Motor neuron (in vitro differentiated cells): ENCODE results near the gene IL1RL2. TPM values are rescaled to one million over a fixed set of nuclear protein-coding genes. Genes with fewer than 3 reads are reported as not detected.

Experiments used
- ATAC-seq, 8 experiments: fragments of 200-7000 bp; cut with Tn5 transposase; replicated peaks in 6 of 8; 2 replicates each; pipeline ENCODE4 v1.8.0; 2021; ENCODE audit warnings: mild to moderate bottlenecking in 8 of 8, moderate library complexity in 8 of 8
- H3K27ac ChIP-seq, 2 donors: fragments of 250-450 bp; sonication (Bioruptor Pico); 2 replicates each; pipeline ENCODE4 v1.9.0; 2021; ENCODE audit warnings: antibody characterized with exemption in 2 of 2, mild to moderate bottlenecking in 2 of 2, moderate library complexity in 1 of 2
- H3K4me1 ChIP-seq, 2 donors: fragments of 250-450 bp; sonication (Bioruptor Pico); replicated peaks in 1 of 2; 2 replicates each; pipeline ENCODE4 v1.6.1; 2021; ENCODE audit warnings: antibody characterized with exemption in 2 of 2, mild to moderate bottlenecking in 2 of 2, moderate library complexity in 1 of 2
- H3K4me3 ChIP-seq, 5 donors: fragments of 250-450 bp; sonication (Bioruptor Pico); 2 replicates each; pipeline ENCODE4 v1.9.0; 2021; ENCODE audit warnings: antibody characterized with exemption in 5 of 5, mild to moderate bottlenecking in 5 of 5, moderate library complexity in 4 of 5
- WGBS, 10 experiments: fragments of 450-650 bp; shearing (Covaris generic); methylation state at CpG; one replicate each; pipeline ENCODE4 v1.0.0; 2022; 5-methylcytosine and 5-hydroxymethylcytosine counted together
- in situ Hi-C, 9 experiments: fragments of 400-800 bp; cut with MboI; loops; one replicate each; pipeline ENCODE4 v1.15.0; 2021; ENCODE audit warnings: low sequenced_read_pairs in 9 of 9, low pct_unique_long_range_greater_than_20kb in 2 of 9; ENCODE audit not compliant: unreplicated experiment in 9 of 9
- total RNA-seq, 8 experiments: library from RNA; unstranded; fragments of 300-600 nt; gene quantifications; 2 replicates each; pipeline versions ENCODE4 v1.2.3 to v1.2.4, GENCODE V29; 2022

The IL1RL2 gene
- total RNA-seq, 8 experiments from 2014 or later: 0.05 to 0.41 (median 0.14) TPM; not detected in 5

DNA sequence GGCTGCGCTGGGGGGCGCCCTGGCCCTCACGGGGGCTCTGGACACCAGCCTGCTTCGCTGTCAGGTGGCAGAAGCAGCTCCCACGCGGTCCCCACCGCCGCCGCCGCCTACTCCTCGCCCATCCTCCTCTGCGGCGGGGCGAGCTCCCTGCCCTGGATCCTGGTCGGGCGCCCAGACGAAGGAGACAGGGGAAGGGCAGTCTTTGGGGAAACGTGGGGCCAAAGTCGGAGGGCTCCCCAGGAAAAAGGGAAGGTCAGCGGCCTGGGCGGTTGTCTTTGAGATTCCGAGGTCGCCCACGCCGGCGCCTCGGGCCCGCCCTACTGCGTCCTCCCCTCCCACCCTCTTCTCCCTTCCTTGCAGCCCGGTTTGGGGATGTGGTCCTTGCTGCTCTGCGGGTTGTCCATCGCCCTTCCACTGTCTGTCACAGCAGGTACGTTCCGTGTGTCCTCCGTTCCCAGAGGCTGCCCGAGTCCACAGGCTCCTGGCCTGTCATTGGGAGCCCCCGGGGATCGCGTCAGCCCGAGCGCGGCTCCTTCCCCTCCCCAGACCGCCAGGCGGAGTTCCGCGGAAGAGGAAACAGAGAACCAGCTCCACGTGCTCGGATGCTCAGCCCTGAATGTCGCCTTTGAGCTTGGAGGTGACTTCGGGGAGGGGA lies 800 bp downstream of the IL1RL2 start:
- Histone ChIP-seq H3K4me3 (peak overlapping the region in 3 of 5 donors; percentile 5 to 12 (median 9)), H3K4me1 (peaks cover 0 to 3% of the 10 kb centered on the region in 2 donors), H3K27ac (no peak overlapping the region)
- in situ Hi-C loops: loop anchor here in 1 of 9 experiments (10.0 kb wide), 1 partner anchor 47 kb away; no protein-coding TSS in a partner anchor
- ATAC-seq: peak in 5 of 8 experiments; percentile 32 to 89 (median 84)
- WGBS, 10 experiments: 0 to 39% (median 31%) methylated on average over 2 to 21 of the region's 50 CpGs; no CpG with 5 or more reads in 5 of the 10 experiments

DNA sequence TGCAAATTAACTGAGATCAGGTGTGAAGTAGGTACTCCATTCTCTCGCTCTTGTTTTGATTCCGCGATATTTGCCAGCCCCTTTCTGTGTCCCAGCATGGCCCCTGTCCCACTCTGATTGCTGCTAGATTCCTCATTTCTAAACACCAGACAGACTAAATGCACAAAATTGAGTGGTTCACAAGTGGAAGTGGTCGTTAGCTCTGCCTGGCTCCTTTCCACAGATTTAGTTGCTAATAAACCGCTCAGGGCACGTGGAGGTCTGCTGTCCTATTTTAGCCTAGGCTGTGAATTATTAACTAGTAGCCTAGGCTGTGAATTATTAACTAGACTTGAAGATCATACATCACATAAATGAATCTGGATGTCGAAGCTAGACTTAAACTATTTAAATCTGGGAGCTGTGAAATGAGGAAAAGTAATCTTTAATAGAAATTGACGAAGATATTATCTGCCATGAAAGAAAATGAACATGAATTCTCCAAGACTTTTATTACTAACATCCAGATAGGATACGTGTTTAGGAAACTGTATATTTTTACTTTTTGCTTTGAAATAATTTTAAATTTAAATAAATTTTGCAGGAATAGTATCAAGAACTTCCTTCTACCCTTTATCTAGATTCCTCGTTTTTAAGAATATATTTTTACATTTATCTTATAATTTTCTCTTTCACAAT lies 3.7 kb downstream of the IL1RL2 start:
- no peak overlapping the region for H3K4me3 ChIP-seq
- H3K4me1 ChIP-seq: peaks cover 0 to 3% of the 10 kb centered on the region in 2 donors
- ATAC-seq: peak in 1 of 8 experiments; percentile 50
- in situ Hi-C loops: no loop called here
- no peak overlapping the region for H3K27ac ChIP-seq
- WGBS, 10 experiments: 55 to 89% (median 65%) methylated on average over 4 to 10 of the region's 10 CpGs

DNA sequence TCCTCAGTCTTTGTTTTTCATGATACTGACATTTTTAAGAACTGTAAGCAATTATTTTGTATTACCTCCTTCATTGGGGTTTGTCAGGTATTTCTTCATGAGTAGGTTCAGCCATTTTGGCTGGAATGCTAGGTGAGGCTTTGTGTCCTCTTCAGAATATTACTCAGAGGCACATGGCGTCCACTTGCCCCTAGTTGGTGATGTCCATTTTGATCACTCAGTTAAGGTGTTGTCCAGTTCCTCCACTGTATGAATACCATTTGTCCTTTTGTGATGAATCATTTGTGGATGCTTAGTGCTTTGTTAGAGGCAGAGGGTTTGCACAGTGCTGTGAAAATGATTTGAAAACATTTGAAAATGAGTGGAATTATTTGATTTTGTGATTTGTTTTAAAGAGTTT lies 4.7 kb downstream of the IL1RL2 start:
- in situ Hi-C loops: no loop called here
- ATAC-seq: peak in 1 of 8 experiments; percentile 5
- Histone ChIP-seq H3K4me3 (no peak overlapping the region), H3K27ac (no peak overlapping the region), H3K4me1 (peaks cover 0 to 3% of the 10 kb centered on the region in 2 donors)
- WGBS, 10 experiments: 80 to 100% (median 100%) methylated on average over 1 of the region's 1 CpG; no CpG with 5 or more reads in 3 of the 10 experiments

DNA sequence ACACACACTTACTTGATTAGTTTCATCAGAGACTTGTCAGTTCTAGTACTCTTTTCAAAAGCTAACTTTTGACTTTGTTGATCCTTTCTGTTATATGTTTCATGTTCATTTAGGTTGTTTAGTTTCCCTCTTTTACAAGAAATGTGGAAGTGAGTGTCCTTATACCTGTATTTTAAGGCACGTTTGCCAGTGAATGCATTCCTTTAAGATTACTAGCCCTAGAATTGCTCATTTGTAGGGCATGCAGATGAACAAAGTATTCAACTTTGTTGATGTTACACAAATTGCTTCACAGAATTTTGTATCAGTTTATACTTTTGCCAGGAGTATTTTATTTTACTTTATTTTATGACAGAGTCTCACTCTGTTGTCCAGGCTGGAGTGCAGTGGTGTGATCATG lies 6.3 kb downstream of the IL1RL2 start:
- no peak overlapping the region for H3K4me3 ChIP-seq
- in situ Hi-C loops: no loop called here
- no peaks in the 10 kb centered on the region for H3K4me1 ChIP-seq
- no peak for ATAC-seq
- WGBS, 10 experiments: 11 to 100% (median 83%) methylated on average over 1 of the region's 1 CpG; no CpG with 5 or more reads in 2 of the 10 experiments
- no peak overlapping the region for H3K27ac ChIP-seq

DNA sequence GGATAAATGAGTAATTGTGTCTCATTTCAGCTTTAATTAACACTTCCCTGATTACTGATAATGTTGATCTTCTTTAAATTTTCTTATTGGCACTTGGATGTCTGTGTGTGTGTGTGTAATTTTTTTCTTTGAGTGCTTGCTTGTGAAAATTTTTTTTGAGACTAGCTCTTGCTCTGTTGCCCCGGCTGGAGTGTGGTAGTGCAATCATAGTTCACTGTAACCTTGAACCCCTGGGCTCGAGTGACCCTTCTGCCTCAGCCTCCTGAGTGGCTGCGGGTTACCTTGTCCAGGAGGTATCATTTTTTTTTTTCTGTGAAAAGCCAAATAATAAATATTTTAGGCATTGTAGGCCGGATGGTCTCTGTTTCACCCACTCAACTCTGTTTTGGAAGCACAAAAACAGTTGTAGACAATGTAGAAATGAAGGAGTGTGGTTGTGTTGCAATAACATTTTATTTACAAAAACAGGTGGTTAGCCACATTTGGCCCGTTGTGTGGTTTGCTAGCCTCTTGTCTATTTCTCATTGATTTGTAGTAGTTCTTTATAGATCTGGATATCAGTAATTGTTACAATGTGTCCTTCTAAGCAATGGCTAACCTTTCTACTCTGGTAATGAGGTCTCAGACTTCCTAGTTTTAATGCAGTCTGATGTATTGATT lies 7.9 kb downstream of the IL1RL2 start:
- no peaks in the 10 kb centered on the region for H3K4me1 ChIP-seq
- in situ Hi-C loops: no loop called here
- ATAC-seq: no peak
- WGBS, 10 experiments: 36 to 84% (median 71%) methylated on average over 2 to 5 of the region's 5 CpGs
- H3K4me3 ChIP-seq: no peak overlapping the region
- H3K27ac ChIP-seq: no peak overlapping the region

DNA sequence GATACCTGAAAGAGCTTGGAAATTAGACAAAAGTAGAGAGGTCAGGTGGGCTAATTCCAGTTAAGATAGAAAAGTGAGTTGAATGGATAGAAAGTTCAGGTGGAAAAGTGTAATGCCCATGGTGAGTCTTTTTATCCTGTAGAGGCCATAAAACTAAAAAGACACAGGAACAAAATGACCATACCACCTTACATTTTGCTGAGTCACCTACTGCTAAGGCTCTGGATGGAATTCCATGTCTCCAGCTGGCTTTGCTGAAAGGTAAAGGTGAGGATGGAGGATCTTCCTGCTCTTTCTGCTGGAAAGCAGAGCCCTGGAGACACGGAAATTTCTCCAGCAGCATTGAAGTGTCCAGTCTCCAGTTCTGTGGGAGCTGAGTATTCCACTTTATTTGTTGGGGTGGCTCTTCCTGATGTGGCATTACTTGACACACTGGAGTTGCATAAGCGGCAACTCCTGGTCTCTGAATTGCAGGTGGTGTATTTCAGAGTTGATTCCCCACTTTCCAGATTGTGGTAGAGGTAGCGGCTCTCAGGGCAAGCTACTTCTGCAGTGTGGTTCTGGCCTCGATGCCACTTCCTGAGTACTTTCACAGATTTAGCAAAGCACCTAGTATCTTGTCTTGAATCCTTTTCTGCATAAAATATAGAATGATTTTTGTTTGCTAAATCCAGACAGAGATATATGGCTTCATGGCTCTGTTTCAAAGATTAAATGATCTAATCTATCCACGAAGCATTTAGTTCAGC lies 10.7 kb downstream of the IL1RL2 start:
- H3K4me3 ChIP-seq: no peak overlapping the region
- H3K27ac ChIP-seq: no peak overlapping the region
- ATAC-seq: no peak
- H3K4me1 ChIP-seq: no peaks in the 10 kb centered on the region
- WGBS, 10 experiments: 61 to 100% (median 84%) methylated on average over 1 to 5 of the region's 5 CpGs; no CpG with 5 or more reads in 2 of the 10 experiments
- in situ Hi-C loops: no loop called here

DNA sequence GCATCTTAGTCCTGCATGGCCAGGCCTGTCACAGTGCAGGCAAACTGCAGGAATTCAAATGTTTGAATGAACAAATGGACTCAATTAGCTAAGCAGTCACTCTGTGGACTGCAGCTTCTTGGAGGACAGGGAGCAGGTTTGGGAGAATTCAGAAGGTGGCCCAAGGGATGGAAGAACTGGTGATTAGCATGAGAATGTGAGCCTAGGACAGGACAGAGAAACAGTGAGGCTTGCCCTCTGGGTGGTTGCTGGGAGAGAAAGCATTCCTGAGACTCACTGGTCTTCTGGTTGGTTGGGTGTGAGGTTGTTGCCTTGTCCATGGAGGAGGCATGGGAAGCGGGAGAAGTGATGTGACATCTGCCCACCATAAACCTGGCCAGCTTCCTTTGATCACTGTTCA lies 13.7 kb downstream of the IL1RL2 start:
- in situ Hi-C loops: no loop called here
- H3K4me1 ChIP-seq: no peaks in the 10 kb centered on the region
- WGBS, 10 experiments: 80 to 100% (median 83%) methylated on average over 1 of the region's 1 CpG; no CpG with 5 or more reads in 7 of the 10 experiments
- no peak for ATAC-seq
- H3K27ac ChIP-seq: no peak overlapping the region
- H3K4me3 ChIP-seq: no peak overlapping the region

DNA sequence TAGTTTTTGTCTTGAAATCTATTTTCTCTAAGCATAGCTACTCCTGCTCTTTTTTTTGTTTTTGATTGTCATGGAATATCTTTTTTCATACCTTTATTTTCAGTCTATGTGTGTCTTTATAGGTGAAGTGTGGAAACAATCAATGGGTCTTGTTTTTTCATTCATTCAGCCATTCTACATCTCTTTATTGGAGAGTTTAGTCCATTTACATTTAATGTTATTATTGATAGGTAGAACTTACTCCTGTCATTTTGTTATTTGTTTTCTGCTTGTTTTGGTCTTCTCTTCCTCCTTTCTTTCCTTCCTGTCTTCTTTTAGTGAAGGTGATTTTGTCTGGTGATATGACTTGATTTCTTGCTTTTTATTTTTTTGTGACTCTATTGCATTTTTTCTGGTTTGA lies 17.8 kb downstream of the IL1RL2 start:
- Histone ChIP-seq H3K4me1 (no peaks in the 10 kb centered on the region), H3K27ac (no peak overlapping the region), H3K4me3 (no peak overlapping the region)
- in situ Hi-C loops: no loop called here
- ATAC-seq: no peak

DNA sequence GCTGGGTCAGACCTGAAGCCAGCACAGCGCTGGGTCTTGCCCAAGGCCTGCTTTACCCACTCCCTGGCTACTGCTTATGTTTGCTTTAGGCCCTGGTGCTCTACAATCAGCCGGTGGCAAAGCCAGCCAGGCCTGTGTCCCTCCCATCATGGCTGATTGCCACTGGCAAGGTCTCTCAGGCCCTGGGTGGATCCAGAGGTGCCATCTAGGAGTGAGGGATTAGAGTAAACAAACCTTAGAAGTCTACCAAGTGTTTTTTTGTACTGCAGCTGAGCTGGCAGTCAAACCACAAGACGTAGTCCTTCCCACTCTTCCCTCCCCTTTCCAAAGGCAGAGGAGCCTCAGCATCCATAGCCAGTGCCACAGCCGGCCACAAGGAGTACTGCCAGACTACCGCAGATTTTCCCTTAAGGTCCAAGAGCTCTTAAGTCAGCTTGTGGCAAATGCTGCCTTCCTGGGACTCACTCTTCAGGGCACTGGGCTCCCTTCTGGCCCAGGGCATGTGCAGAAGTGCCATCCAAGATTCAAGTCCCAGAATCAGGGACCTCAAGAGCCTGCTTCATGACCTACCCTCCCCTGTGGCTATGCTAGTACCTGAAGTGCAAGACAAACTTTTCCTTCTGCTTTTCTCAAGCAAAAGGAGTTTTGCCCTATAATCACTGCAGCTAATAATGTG lies 20.0 kb downstream of the IL1RL2 start:
- Histone ChIP-seq H3K4me1 (no peaks in the 10 kb centered on the region), H3K4me3 (no peak overlapping the region), H3K27ac (no peak overlapping the region)
- in situ Hi-C loops: no loop called here
- ATAC-seq: peak in 1 of 8 experiments; percentile 22
- 40 to 100% (median 74%) methylated on average over 1 to 3 of the region's 5 CpGs; no CpG with 5 or more reads in 5 of the 10 experiments for WGBS, 10 experiments

DNA sequence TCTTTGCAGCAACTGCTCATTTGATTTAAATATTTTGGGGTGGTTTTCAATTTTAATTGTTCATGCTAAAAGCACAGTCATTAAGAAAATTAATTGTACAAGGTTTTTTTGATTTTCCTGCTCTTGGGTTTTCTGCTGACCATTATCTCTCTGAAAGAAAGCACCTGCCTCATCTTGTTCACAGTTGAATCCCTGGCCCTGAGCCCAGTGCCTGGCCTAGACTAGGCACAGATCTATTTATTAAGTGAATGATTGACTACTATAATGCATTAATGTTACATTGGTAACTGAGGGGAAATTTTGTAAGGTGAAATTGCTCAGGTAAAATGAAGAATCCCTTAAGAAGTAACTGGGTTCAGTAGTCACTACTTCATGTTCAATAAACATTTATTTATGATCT lies 22.0 kb downstream of the IL1RL2 start:
- ATAC-seq: no peak
- Histone ChIP-seq H3K27ac (no peak overlapping the region), H3K4me3 (no peak overlapping the region), H3K4me1 (no peaks in the 10 kb centered on the region)
- in situ Hi-C loops: no loop called here

DNA sequence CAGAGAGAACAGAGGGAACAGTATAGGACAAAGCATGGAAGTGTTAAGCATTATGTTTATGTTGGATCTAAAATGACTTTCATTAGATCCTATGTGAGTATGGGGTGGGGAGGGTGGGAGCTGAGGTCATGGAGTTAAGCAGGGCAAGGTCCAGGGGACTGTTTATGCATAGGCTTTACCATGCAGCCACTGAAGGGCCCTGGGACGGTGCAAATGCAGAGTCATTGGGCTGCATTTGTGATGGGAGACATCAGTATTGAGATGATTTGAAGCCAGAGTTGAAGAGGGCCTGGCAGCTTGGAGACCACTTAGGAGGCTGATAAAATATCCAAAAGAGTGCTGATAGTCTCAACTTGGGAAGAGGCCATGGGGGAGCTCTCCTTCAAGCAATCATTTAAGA lies 22.7 kb downstream of the IL1RL2 start:
- WGBS, 10 experiments: 17 to 80% (median 30%) methylated on average over 1 of the region's 1 CpG; no CpG with 5 or more reads in 6 of the 10 experiments
- ATAC-seq: no peak
- no peaks in the 10 kb centered on the region for H3K4me1 ChIP-seq

DNA sequence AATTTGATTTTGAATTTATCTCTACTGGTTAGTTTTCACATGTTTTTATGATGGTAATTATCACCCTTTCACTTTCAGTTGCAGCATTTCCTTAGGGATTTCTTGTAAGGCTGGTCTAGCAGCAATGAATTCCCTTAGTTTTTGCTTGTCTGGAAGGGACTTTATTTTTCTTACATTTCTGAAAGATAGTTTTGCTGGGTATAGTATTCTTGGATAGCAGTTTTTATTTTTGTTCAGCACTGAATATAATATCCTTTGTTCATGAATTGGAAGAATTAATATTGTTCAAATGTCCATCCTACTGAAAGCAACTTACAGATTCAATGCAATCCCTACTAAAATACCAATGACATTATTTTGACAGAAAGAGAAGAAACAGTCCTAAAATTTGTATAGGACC lies 30.2 kb downstream of the IL1RL2 start:
- no peaks in the 10 kb centered on the region for H3K4me1 ChIP-seq
- ATAC-seq: no peak
- H3K4me3 ChIP-seq: no peak overlapping the region
- in situ Hi-C loops: no loop called here
- H3K27ac ChIP-seq: no peak overlapping the region

More for the DNA sequence above, 22.7 kb downstream of the IL1RL2 start:
- Histone ChIP-seq H3K4me3 (no peak overlapping the region), H3K27ac (no peak overlapping the region)
- in situ Hi-C loops: no loop called here
